HCT116 (cell line): ENCODE data around the gene TRPV5. TPM values are rescaled to one million over a fixed set of nuclear protein-coding genes. Genes with fewer than 3 reads are reported as not detected.

Experiments
- ATAC-seq: fragments of 200-7000 bp; cut with Tn5 transposase; 2 replicates; pipeline ENCODE4 v1.9.1; 2020; ENCODE audit warnings: mild to moderate bottlenecking, moderate library complexity
- BruUV-seq: library from RNA; stranded (reverse); fragments of 400-500 nt; replicated peaks from 2 replicates; lab custom pipeline; 2021; lab: Mats Ljungman, UMichigan
- CTCF ChIA-PET: fragments of 300-600 bp; sonication (Branson Sonifier 250); formaldehyde crosslinking; loops from one replicate; lab custom pipeline; 2021; ENCODE audit warnings: antibody characterized with exemption; lab: Charles Lee
- POLR2A ChIA-PET: fragments of 300-600, 350-600 bp; sonication (Branson Sonifier 250); formaldehyde crosslinking; loops from one replicate; lab custom pipeline; 2021; ENCODE audit warnings: antibody characterized with exemption; lab: Charles Lee
- RAD21 ChIA-PET, 2 experiments: fragments of 300-600 bp; sonication (Branson Sonifier 250); formaldehyde crosslinking; loops; one replicate each; lab custom pipeline; 2023; ENCODE audit warnings: low total read pairs in 2 of 2; ENCODE audit not compliant: uncharacterized antibody in 2 of 2, unreplicated experiment in 2 of 2, low non-redundant PET in 1 of 2; lab: Charles Lee
- DNase-seq: peaks from one replicate; pipeline ENCODE4 v3.0.0-alpha.2; 2010; ENCODE audit warnings: low read depth, low spot score
- H2AFZ ChIP-seq: fragments of 200-600 bp; shearing (Covaris generic), sonication (generic); 2 replicates; pipeline ENCODE4 v1.6.1; 2017; ENCODE audit warnings: low read depth, mixed run types, mixed read lengths, antibody characterized with exemption, low read length; ENCODE audit not compliant: poor library complexity, severe bottlenecking
- H3K27ac ChIP-seq: 2 replicates; pipeline ENCODE4 v1.5.1; 2012; ENCODE audit warnings: low read depth, low read length
- H3K27me3 ChIP-seq: fragments of 200-600 bp; sonication (generic); 2 replicates; pipeline ENCODE4 v1.6.1; 2016; ENCODE audit warnings: mixed run types, low read length, mixed read lengths; ENCODE audit not compliant: insufficient read depth
- H3K36me3 ChIP-seq, 2 experiments: fragments of 200-500 bp in 1 of 2; fragments of 200-600 bp in 1 of 2; sonication (Bioruptor generic) in 1 of 2; sonication (generic) in 1 of 2; 2 replicates each; pipeline versions ENCODE4 v1.5.1 to v1.6.1; 2014 to 2016; ENCODE audit warnings: low read length in 2 of 2, inconsistent platforms in 1 of 2, mixed read lengths in 1 of 2, mixed run types in 1 of 2; ENCODE audit not compliant: insufficient read depth in 2 of 2, control insufficient read depth in 1 of 2
- H3K4me1 ChIP-seq, 2 experiments: fragments of 200-600 bp in 1 of 2; sonication (generic) in 1 of 2; 2 replicates each; pipeline versions ENCODE4 v1.5.1 to v1.6.1; 2012 to 2017; ENCODE audit warnings: low read length in 2 of 2, inconsistent platforms in 1 of 2, mild to moderate bottlenecking in 1 of 2, mixed read lengths in 1 of 2, mixed run types in 1 of 2, moderate library complexity in 1 of 2; ENCODE audit not compliant: insufficient read depth in 2 of 2, control insufficient read depth in 1 of 2
- H3K4me2 ChIP-seq: fragments of 200-600 bp; sonication (generic); 2 replicates; pipeline ENCODE4 v1.6.1; 2017; ENCODE audit warnings: mixed run types, low read length, mixed read lengths
- H3K4me3 ChIP-seq, 2 experiments: fragments of 200-600 bp in 1 of 2; sonication (generic) in 1 of 2; replicated peaks in 1 of 2; 2 replicates each; pipeline ENCODE4 v1.5.1; 2011 to 2016; ENCODE audit warnings: low read length in 2 of 2, control low read depth in 1 of 2, low read depth in 1 of 2, mild to moderate bottlenecking in 1 of 2, mixed read lengths in 1 of 2, mixed run types in 1 of 2
- H3K79me2 ChIP-seq: fragments of 200-600 bp; sonication (generic); 2 replicates; pipeline ENCODE4 v1.6.1; 2017; ENCODE audit warnings: mild to moderate bottlenecking, mixed run types, low read length, moderate library complexity, mixed read lengths; ENCODE audit not compliant: insufficient read depth
- H3K9ac ChIP-seq: fragments of 200-600 bp; sonication (generic); 2 replicates; pipeline ENCODE4 v1.6.1; 2016; ENCODE audit warnings: low read length, mixed read lengths
- H3K9me2 ChIP-seq: fragments of 200-600 bp; sonication (generic), shearing (Covaris generic); 2 replicates; pipeline ENCODE4 v1.6.1; 2017; ENCODE audit warnings: mixed run types, mild to moderate bottlenecking, moderate library complexity; ENCODE audit not compliant: insufficient read depth
- H3K9me3 ChIP-seq, 2 experiments: fragments of 200-500 bp in 1 of 2; fragments of 200-600 bp in 1 of 2; sonication (Bioruptor generic) in 1 of 2; sonication (generic) in 1 of 2; 2 replicates each; pipeline ENCODE4 v1.6.1; 2014 to 2017; ENCODE audit warnings: low read length in 2 of 2, mixed read lengths in 2 of 2, inconsistent platforms in 1 of 2, low read depth in 1 of 2, mild to moderate bottlenecking in 1 of 2, mixed run types in 1 of 2, moderate library complexity in 1 of 2; ENCODE audit not compliant: control insufficient read depth in 1 of 2, insufficient read depth in 1 of 2
- H4K20me1 ChIP-seq: fragments of 200-600 bp; sonication (generic), shearing (Covaris generic); 2 replicates; pipeline ENCODE4 v1.6.1; 2017; ENCODE audit warnings: mixed run types, mild to moderate bottlenecking, moderate library complexity; ENCODE audit not compliant: insufficient read depth
- CBX3 ChIP-seq: IDR thresholded peaks from 2 replicates; pipeline ENCODE4 v1.6.1; 2012; ENCODE audit warnings: low read depth
- FOSL1 ChIP-seq: IDR thresholded peaks from 2 replicates; pipeline ENCODE4 v1.6.1; 2012; ENCODE audit warnings: low read depth
- POLR2A ChIP-seq: IDR thresholded peaks from 2 replicates; pipeline ENCODE4 v1.7.0; 2011; ENCODE audit warnings: borderline replicate concordance; ENCODE audit not compliant: insufficient read depth, insufficient read length; ENCODE audit errors: extremely low read depth
- POLR2AphosphoS5 ChIP-seq: IDR thresholded peaks from 2 replicates; pipeline ENCODE4 v1.6.1; 2011; ENCODE audit warnings: mild to moderate bottlenecking, low read depth, low read length, moderate library complexity
- YY1 ChIP-seq: IDR thresholded peaks from 2 replicates; pipeline ENCODE4 v1.6.1; 2011; ENCODE audit warnings: low read length, low read depth, moderate library complexity, mild to moderate bottlenecking; ENCODE audit not compliant: insufficient replicate concordance; ENCODE audit errors: extremely low read depth
- intact Hi-C: fragments of 100-400 bp; cut with micrococcal nuclease; formaldehyde crosslinking; loops from 2 replicates; pipeline ENCODE4 v1.10.0; 2022
- total RNA-seq: library from RNA; stranded (reverse); gene quantifications from one replicate; pipeline ENCODE4 v1.2.1, GENCODE V29; 2021; ENCODE audit not compliant: unreplicated experiment
- TF ChIP-seq, protein P1 (sequence below): IDR thresholded peaks from 2 replicates; pipeline ENCODE4 v1.6.1; 2012; ENCODE audit warnings: low read depth
- TF ChIP-seq, protein P2 (sequence below): IDR thresholded peaks from 2 replicates; pipeline ENCODE4 v1.6.1; 2012

TRPV5 gene
- total RNA-seq, 1 experiment from 2014 or later, result not detected

DNA sequence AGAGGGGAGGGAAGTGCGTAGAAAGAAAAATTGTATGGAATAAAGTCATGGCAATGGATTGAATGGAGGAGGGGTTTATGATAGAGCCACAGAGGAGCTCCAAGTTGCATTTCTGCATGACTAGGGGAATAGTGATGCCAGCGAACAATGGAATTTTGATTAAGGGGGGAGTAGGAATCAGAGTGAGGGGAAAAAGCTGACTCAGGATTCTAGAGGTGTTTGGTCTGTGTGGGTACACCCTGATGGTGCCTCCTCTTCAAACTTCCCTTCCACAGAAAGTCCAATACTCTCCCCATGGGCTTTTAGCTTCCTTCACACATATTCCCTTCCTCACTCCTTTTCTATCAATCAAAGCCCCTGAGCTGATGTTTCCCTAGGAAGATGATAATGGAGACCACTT is 30.4 kb upstream of the TRPV5 start (continued):
- TF ChIP-seq, protein P1, sequence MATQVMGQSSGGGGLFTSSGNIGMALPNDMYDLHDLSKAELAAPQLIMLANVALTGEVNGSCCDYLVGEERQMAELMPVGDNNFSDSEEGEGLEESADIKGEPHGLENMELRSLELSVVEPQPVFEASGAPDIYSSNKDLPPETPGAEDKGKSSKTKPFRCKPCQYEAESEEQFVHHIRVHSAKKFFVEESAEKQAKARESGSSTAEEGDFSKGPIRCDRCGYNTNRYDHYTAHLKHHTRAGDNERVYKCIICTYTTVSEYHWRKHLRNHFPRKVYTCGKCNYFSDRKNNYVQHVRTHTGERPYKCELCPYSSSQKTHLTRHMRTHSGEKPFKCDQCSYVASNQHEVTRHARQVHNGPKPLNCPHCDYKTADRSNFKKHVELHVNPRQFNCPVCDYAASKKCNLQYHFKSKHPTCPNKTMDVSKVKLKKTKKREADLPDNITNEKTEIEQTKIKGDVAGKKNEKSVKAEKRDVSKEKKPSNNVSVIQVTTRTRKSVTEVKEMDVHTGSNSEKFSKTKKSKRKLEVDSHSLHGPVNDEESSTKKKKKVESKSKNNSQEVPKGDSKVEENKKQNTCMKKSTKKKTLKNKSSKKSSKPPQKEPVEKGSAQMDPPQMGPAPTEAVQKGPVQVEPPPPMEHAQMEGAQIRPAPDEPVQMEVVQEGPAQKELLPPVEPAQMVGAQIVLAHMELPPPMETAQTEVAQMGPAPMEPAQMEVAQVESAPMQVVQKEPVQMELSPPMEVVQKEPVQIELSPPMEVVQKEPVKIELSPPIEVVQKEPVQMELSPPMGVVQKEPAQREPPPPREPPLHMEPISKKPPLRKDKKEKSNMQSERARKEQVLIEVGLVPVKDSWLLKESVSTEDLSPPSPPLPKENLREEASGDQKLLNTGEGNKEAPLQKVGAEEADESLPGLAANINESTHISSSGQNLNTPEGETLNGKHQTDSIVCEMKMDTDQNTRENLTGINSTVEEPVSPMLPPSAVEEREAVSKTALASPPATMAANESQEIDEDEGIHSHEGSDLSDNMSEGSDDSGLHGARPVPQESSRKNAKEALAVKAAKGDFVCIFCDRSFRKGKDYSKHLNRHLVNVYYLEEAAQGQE, result no peak
- TF ChIP-seq FOSL1 (no peak), POLR2A (no peak), YY1 (no peak), POLR2AphosphoS5 (no peak)
- TF ChIP-seq, protein P2, sequence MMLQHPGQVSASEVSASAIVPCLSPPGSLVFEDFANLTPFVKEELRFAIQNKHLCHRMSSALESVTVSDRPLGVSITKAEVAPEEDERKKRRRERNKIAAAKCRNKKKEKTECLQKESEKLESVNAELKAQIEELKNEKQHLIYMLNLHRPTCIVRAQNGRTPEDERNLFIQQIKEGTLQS, result no peak
- TF ChIP-seq, all 23 proteins: peak for 0

DNA sequence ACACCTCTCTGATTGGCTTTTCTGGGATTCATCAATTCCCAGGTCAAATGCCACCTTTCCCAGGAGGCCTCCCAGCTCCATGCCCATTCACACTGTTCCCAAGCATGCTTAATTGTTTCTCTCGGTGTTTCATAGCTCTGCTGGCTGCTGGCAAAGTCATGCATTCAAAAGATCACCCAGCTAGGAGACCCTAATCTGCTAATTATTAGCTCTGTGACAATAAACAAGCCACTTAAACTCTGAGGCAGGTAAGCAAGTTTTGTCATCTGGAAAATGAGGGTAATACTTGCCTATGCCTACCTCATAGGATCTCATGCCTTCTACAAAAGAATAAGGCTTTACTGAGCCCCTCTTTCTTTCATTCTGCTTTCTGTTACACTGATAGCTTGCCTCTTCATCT is 29.4 kb upstream of the TRPV5 start:
- Histone ChIP-seq H3K4me2 (no peak overlapping the region), H3K79me2 (no peaks in the 10 kb centered on the region), H3K9me2 (no peaks in the 10 kb centered on the region), H3K9me3 (no peaks in the 10 kb centered on the region), H2AFZ (no peak overlapping the region), H3K4me3 (no peak overlapping the region), H3K36me3 (no peaks in the 10 kb centered on the region), H3K27me3 (0 out of 2 replicates have a peak, but pooled peaks cover 4% of the 10 kb centered on the region), H4K20me1 (no peaks in the 10 kb centered on the region), H3K9ac (no peak overlapping the region), H3K4me1 (no peaks in the 10 kb centered on the region), H3K27ac (no peak overlapping the region)
- ATAC-seq, result no peak
- no TSS peak for BruUV-seq
- no peak for DNase-seq
- intact Hi-C loops, result no loop called here
- CTCF ChIA-PET, result interaction anchor here (0.9 to 2.8 kb wide), 2 partner anchors 53 to 82 kb away, joined by 5 to 13 read pairs; no protein-coding TSS in a partner anchor
- RAD21 ChIA-PET, result no interaction called here
- TF ChIP-seq CBX3, result no peak
- POLR2A ChIA-PET, result no interaction called here
